ENCODE measurements around the gene IL36RN.

DNA sequence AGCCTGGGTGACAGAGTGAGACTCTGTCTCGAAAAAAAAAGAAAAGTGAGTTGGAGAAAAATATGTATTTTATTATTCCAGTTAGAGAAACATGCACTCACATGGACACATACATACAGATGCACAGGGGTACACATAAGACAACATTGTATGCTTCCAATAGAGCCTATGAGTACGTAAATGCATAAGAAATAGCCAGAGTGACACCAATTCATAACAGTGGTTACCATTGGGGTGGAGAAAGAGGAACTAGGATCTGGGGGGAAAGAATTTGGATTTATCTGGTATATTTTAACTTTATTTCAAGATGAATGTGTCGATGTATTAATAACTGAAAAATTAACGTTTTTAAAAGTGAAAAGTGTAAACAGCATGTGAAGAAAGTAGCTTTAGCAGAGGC is 37.7 kb upstream of the IL36RN start:
- TF ChIP-seq, protein P1, sequence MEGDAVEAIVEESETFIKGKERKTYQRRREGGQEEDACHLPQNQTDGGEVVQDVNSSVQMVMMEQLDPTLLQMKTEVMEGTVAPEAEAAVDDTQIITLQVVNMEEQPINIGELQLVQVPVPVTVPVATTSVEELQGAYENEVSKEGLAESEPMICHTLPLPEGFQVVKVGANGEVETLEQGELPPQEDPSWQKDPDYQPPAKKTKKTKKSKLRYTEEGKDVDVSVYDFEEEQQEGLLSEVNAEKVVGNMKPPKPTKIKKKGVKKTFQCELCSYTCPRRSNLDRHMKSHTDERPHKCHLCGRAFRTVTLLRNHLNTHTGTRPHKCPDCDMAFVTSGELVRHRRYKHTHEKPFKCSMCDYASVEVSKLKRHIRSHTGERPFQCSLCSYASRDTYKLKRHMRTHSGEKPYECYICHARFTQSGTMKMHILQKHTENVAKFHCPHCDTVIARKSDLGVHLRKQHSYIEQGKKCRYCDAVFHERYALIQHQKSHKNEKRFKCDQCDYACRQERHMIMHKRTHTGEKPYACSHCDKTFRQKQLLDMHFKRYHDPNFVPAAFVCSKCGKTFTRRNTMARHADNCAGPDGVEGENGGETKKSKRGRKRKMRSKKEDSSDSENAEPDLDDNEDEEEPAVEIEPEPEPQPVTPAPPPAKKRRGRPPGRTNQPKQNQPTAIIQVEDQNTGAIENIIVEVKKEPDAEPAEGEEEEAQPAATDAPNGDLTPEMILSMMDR (IDR thresholded peaks at IDR 0.05) = no peak
- TF ChIP-seq RAD21 (conservative IDR thresholded peaks at IDR 0.05 in 1 of 2, IDR thresholded peaks at IDR 0.05 in 1 of 2) (no peak), MYC (IDR thresholded peaks at IDR 0.05; ENCODE audit: borderline replicate concordance, low read length) (no peak), KDM5A (IDR thresholded peaks at IDR 0.05) (no peak), ESRRA (IDR thresholded peaks at IDR 0.05; ENCODE audit: borderline replicate concordance, low read length) (no peak), MAFK (IDR thresholded peaks at IDR 0.05; ENCODE audit: partially characterized antibody) (no peak), BHLHE40 (IDR thresholded peaks at IDR 0.05; ENCODE audit: low read depth, low read length) (no peak), POLR2A (IDR thresholded peaks at IDR 0.05; ENCODE audit: low read length) (no peak), JUN (IDR thresholded peaks at IDR 0.05) (no peak), POLR2AphosphoS2 (conservative IDR thresholded peaks at IDR 0.05; ENCODE audit: low read length) (no peak), CEBPB (IDR thresholded peaks at IDR 0.05) (no peak)
- TF ChIP-seq, protein P2, sequence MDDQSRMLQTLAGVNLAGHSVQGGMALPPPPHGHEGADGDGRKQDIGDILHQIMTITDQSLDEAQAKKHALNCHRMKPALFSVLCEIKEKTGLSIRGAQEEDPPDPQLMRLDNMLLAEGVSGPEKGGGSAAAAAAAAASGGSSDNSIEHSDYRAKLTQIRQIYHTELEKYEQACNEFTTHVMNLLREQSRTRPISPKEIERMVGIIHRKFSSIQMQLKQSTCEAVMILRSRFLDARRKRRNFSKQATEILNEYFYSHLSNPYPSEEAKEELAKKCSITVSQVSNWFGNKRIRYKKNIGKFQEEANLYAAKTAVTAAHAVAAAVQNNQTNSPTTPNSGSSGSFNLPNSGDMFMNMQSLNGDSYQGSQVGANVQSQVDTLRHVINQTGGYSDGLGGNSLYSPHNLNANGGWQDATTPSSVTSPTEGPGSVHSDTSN (IDR thresholded peaks at IDR 0.05) = no peak
- TF ChIP-seq, protein P3, sequence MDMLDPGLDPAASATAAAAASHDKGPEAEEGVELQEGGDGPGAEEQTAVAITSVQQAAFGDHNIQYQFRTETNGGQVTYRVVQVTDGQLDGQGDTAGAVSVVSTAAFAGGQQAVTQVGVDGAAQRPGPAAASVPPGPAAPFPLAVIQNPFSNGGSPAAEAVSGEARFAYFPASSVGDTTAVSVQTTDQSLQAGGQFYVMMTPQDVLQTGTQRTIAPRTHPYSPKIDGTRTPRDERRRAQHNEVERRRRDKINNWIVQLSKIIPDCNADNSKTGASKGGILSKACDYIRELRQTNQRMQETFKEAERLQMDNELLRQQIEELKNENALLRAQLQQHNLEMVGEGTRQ (IDR thresholded peaks at IDR 0.05) = no peak

All from A549 (cell line).